ENCODE measurements around the gene ZNF837. TPM values are rescaled to one million over a fixed set of nuclear protein-coding genes. Genes with fewer than 3 reads are reported as not detected.

Gene ZNF837
- total RNA-seq, 1 donor from 2014 or later: 0.86 TPM

DNA sequence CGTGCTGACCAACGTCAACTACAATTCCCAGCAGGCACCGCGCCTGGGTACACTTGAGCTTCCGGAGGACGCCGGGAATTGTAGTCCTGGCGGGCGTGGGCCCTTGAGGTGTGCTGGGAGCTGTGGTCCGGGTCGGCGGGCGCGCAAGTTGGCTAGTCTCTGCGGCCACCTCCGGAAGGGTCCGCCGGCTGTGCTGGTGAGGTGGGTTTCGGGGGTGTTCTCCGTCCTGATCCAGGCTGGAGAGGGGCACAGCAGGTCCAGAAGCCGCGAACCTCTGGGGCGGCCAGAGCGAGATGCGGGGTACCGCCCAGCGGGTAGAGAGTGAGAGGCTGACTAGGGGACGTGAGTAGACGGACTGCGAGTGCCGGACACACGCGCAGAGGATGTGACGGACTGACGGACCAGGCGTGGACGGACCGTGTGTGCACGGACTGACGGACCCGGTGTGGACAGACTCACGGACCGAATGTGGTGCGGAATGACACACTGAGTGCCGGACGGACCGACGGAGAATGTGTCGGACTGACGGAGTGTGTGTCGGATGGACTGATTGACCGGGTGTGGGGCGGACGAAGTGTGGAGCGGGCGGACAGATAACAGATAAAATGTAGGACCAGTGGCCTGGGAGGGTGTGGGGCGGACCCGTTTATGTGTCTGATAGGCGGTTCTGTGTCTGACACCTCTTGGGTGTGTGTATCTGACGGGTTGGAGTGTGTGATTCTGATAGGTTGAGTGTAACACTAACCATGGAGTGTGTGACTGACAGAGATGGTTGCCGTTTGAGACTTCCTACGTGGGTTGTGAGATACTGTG lies 53.7 kb downstream of the ZNF837 start, which contains the start of gene ZSCAN22:
TSS of gene ZSCAN22 (plus strand) at position 81 of the 813 bp plus-strand sequence. CDS start 7,809 bp downstream, outside the sequence.
- Mint-ChIP-seq H3K4me1 (ENCODE audit: low read depth) (peaks cover 9% of the 10 kb centered on the region), H3K27me3 (ENCODE audit: insufficient read depth) (no peaks in the 10 kb centered on the region), H3K27ac (no peak within 1 kb of the TSS), H3K4me3 (no peak within 1 kb of the TSS), H3K36me3 (ENCODE audit: low read depth) (peaks cover 3% of the 10 kb centered on the region), H3K9me3 (no peaks in the 10 kb centered on the region)
- intact Hi-C loops (cut with micrococcal nuclease): loop anchor here (1.0 to 10.0 kb wide), 16 partner anchors 20 to 512 kb away; partner anchors contain the start of genes ERVK3-1, RPS5, ZBTB45 and ZNF132
- DNase-seq (ENCODE audit: low spot score): peak; percentile 88

DNA sequence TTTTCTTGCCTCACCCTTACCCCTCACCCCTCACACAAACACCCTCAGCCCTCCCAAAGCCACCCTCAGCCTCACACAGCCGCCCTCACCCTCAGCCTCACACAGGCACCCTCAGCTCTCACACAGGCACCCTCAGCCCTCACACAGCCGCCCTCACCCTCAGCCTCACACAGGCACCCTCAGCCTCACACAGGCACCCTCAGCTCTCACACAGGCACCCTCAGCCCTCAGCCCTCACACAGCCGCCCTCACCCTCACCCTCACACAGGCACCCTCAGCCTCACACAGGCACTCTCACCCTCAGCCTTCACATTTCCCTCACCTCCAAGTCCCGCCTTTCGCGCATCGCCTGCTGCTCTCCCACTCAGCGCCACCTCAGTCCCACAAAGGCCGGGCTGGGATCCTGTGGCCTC lies 54.3 kb downstream of the ZNF837 start:
- H3K27me3 Mint-ChIP-seq (ENCODE audit: insufficient read depth): no peaks in the 10 kb centered on the region
- H3K4me1 Mint-ChIP-seq (ENCODE audit: low read depth): peaks cover 9% of the 10 kb centered on the region
- intact Hi-C loops (cut with micrococcal nuclease): loop anchor here (1.0 to 10.0 kb wide), 10 partner anchors 21 to 512 kb away; partner anchors contain the start of genes ERVK3-1, RPS5, ZNF274 and ZNF446
- H3K27ac Mint-ChIP-seq: no peak overlapping the region
- DNase-seq (ENCODE audit: low spot score): no peak
- no peaks in the 10 kb centered on the region for H3K9me3 Mint-ChIP-seq
- peaks cover 3% of the 10 kb centered on the region for H3K36me3 Mint-ChIP-seq (ENCODE audit: low read depth)
- H3K4me3 Mint-ChIP-seq: no peak overlapping the region

DNA sequence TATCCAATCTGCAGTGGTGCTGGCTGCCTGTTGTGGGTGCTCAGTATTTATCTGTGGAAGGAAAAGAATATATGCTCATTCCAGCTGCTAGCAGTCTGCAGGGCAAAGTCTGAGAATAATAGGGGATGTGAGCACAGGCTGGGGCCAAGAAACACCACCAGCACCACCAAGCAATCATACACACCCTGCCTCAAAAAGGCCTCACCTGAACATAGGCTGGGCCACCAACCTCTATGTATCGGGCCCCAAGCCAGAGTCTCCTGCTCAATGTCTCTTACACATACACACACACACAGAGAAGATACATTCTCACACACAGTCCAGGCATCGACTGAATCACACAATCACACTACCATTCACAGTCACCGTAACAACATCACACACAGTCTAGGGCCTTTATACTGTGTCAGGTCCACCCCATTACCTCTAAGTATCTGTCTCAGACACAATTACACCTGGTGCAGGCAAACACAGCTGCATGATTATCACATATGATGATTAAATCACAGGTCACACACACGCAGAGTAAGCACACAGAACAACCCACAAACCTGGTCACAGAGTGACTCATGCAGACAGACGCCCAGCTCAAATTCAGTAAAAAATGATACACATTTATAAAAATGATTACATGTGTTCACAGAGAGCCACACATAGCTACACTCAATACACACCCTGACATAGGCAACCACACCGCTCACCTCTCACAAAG lies 55.4 kb downstream of the ZNF837 start:
- no peak for DNase-seq (ENCODE audit: low spot score)
- intact Hi-C loops (cut with micrococcal nuclease): loop anchor here (1.0 to 10.0 kb wide), 10 partner anchors 20 to 511 kb away; partner anchors contain the start of genes ERVK3-1, RPS5, ZNF274 and ZNF446

DNA sequence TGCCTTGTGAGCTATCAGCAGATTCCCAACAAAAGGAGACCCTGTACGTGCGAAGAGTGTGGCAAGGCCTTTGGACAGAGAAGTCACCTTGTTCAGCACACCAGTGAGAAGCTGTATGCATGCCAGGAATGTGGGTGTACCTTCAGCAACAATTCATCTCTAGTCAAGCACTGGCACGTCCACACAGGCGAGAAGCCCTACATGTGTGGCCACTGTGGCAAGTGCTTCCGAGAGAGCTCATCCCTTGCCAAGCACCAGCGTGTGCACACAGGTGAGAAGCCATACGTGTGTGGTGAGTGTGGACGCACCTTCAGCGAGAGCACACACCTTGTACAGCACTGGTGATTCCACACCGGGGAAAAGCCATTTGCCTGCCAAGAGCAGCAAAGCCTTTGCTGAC lies 61.6 kb downstream of the ZNF837 start:
- Mint-ChIP-seq H3K4me1 (ENCODE audit: low read depth) (no peaks in the 10 kb centered on the region), H3K36me3 (ENCODE audit: low read depth) (peaks cover 25% of the 10 kb centered on the region), H3K4me3 (no peak overlapping the region), H3K27ac (no peak overlapping the region), H3K9me3 (no peaks in the 10 kb centered on the region), H3K27me3 (ENCODE audit: insufficient read depth) (no peaks in the 10 kb centered on the region)
- DNase-seq (ENCODE audit: low spot score): no peak
- intact Hi-C loops (cut with micrococcal nuclease): no loop called here

More for the DNA sequence above, 55.4 kb downstream of the ZNF837 start:
- Mint-ChIP-seq H3K4me3 (no peak overlapping the region), H3K36me3 (ENCODE audit: low read depth) (peaks cover 3% of the 10 kb centered on the region), H3K4me1 (ENCODE audit: low read depth) (peaks cover 9% of the 10 kb centered on the region), H3K9me3 (no peaks in the 10 kb centered on the region), H3K27ac (no peak overlapping the region), H3K27me3 (ENCODE audit: insufficient read depth) (no peaks in the 10 kb centered on the region)

DNA sequence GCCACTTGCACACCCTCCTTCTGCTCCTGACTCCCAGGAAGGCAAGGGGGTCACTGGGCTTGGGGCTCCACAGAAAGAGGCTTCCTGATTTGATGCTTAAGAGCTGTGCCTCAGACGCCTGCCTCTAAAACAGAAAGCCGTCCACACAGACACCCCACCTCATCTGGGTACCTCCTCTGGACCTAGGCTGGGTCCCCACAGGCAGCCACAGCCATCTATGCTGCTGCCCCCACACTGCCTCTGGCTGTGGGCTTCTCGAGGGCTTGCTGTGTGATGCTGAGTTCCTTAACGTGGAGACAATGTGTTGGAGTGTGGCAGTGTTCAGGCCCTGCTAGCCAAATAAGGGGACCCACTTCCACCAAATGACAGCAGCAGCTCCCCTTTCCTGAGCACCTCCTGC lies 62.5 kb downstream of the ZNF837 start:
- Mint-ChIP-seq H3K36me3 (ENCODE audit: low read depth) (peaks cover 30% of the 10 kb centered on the region), H3K9me3 (no peaks in the 10 kb centered on the region), H3K27me3 (ENCODE audit: insufficient read depth) (no peaks in the 10 kb centered on the region), H3K27ac (no peak overlapping the region), H3K4me1 (ENCODE audit: low read depth) (no peaks in the 10 kb centered on the region), H3K4me3 (no peak overlapping the region)
- DNase-seq (ENCODE audit: low spot score): no peak
- intact Hi-C loops (cut with micrococcal nuclease): no loop called here

Other genes with a start within 250 kb of the ZNF837 start
- 1.6 and 1.9 TPM in 2 replicates for gene ZNF329, start 230.2 kb downstream of the ZNF837 start, total RNA-seq
- 18.2 and 21.2 TPM in 2 replicates for gene ZNF274, start 198.0 kb downstream of the ZNF837 start, total RNA-seq
- 51.8 and 56.1 TPM in 2 replicates for gene ZNF544, start 152.1 kb downstream of the ZNF837 start, total RNA-seq
- 4.0 and 4.4 TPM in 2 replicates for gene ZNF8, start 102.1 kb downstream of the ZNF837 start, total RNA-seq
- 87.1 and 96.7 TPM in 2 replicates for gene ERVK3-1, start 75.7 kb downstream of the ZNF837 start, total RNA-seq
- 4.7 and 4.8 TPM in 2 replicates for gene ZSCAN22, start 54.0 kb downstream of the ZNF837 start, total RNA-seq
- 7.1 and 7.7 TPM in 2 replicates for gene A1BG, start 27.5 kb downstream of the ZNF837 start, total RNA-seq
- gene ZNF497, start 18.3 kb downstream of the ZNF837 start, total RNA-seq: 0.76 and 0.93 TPM in 2 replicates
- 1,157 and 1,161 TPM in 2 replicates for gene RPS5, start 6.2 kb upstream of the ZNF837 start, total RNA-seq
- gene RNF225, start 14.6 kb upstream of the ZNF837 start, total RNA-seq: 0.65 and 1.6 TPM in 2 replicates
- 17.8 and 20.6 TPM in 2 replicates for gene ZNF584, start 27.6 kb upstream of the ZNF837 start, total RNA-seq
- 3.4 and 3.5 TPM in 2 replicates for gene ZNF132, start 59.1 kb upstream of the ZNF837 start, total RNA-seq
- 14.3 and 15.1 TPM in 2 replicates for gene ZNF324B, start 70.6 kb upstream of the ZNF837 start, total RNA-seq
- 12.8 and 15.5 TPM in 2 replicates for gene ZNF324, start 86.0 kb upstream of the ZNF837 start, total RNA-seq
- 6.6 and 6.7 TPM in 2 replicates for gene ZNF446, start 95.3 kb upstream of the ZNF837 start, total RNA-seq
- gene SLC27A5, start 131.0 kb upstream of the ZNF837 start, total RNA-seq: 23.3 and 24.7 TPM in 2 replicates
- 15.9 and 17.4 TPM in 2 replicates for gene ZBTB45, start 138.8 kb upstream of the ZNF837 start, total RNA-seq
- gene TRIM28, start 163.0 kb upstream of the ZNF837 start, total RNA-seq: 664 and 687 TPM in 2 replicates
- gene CHMP2A, start 174.1 kb upstream of the ZNF837 start, total RNA-seq: 109 and 114 TPM in 2 replicates
- gene UBE2M, start 177.6 kb upstream of the ZNF837 start, total RNA-seq: 147 and 164 TPM in 2 replicates
- 19.6 and 21.6 TPM in 2 replicates for gene MZF1, start 192.3 kb upstream of the ZNF837 start, total RNA-seq